Astrocyte of the hippocampus (primary cell): ENCODE results near the gene PPP3CA.

Experiments used
- DNase-seq: peaks from one replicate; pipeline ENCODE4 v3.0.0; 2011; ENCODE audit warnings: low read depth, low spot score

The PPP3CA gene

DNA sequence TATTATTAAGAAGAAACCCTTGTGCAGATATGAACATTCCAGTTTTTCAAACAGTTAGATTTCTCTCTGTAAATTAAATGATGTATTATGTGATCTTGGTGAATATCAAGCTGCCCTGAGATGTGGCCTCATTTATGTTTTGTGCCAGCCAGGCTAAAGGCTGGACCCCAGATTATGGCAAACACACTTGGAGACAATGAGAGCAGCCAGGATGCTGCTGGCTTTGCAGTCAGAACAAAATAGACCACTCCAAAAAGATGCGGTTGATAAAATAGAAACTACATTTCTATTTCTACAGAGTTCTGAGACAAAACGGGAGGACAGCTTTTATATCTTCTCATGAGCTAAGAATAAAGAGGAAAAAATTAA is 296.5 kb downstream of the PPP3CA start:
- DNase-seq, result no peak

- DNase-seq, result no peak
These were observed 297.1 kb downstream of the PPP3CA start for GRCh38 chr4:101050088-101050836.

DNA sequence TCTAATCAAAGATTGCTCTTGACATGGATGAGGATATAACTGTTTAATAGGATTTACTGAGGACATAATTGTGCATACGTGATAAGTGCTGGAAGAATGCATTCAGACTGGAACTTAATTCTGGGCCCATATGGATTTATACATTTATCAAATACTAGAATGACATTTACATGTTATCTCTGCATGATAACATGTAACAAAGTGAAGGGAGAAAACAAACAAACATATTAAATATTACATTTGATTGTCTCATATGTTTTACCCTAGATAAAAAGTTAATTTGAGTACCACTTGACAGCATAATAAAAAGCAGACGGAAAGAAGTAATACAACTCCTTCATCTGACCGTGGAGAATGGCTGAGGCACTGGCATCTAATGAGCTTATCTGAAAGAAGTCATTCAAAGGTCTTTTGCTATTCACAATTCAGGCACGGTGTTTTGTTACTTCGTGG is 297.8 kb downstream of the PPP3CA start:
- DNase-seq, result no peak

- no peak for DNase-seq
These were observed 302.6 kb downstream of the PPP3CA start for GRCh38 chr4:101044766-101045165.

GRCh38 chr4:101042847-101043246 is 304.5 kb downstream of the PPP3CA start:
- DNase-seq, result no peak

DNA sequence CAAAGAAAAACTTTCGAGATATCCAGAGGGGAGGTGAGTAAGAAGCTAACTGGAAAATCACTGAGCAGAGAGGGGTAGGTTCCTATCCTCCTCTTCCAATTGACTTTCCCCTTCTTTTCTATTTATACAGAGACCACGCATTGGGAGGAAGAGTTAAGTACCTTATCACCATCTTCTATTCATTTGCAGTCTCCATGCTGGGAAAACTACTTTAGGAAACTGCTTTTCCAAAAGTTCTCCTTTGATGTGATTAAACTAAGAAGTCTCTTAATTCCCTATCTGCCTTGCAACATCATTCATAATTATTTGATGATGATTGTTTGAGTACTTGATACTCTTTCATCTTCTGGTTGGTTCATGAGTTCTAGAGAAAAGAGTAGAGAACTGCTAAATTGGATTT is 306.6 kb downstream of the PPP3CA start:
- DNase-seq, result no peak

DNA sequence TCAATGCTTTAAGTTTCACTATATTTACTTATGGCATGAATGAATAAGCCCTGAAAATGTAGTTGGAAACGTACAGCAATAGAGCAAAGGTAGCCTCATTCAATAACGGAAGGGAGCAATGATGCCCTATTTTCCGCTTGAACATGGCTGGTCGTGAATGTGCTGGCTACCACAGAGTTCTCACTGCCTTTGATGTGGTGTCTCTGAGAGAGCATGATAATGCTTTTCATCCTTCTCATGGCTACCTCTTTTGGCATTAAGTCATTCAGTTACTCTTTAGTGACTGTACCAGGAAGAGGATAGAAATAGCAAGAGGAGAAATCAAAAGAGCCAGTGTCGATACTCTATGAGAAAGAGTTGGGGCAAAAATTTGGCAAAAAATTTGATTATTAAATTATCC is 308.0 kb downstream of the PPP3CA start:
- DNase-seq, result no peak

DNA sequence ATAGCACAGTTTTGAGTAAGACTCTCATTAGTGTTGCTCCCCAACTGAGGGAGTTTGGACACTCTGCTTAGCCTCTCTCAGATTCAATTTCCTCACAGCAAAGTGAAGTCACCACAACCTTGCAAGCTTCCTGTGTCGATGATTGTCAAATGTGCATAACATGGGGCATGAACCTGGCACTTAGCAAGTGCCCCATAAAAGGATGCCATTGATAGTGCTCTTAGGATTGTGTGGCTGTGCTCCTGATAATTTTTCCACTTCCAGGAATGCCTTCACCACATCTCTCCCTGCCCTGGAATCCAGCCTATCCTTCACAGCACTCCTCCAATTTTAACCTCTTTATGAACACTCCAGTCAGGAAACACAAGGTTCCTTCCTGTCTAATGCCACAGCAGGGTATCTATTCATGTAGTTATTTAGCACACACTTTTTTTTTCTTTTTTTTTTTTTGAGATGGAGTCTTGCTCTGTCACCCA is 309.4 kb downstream of the PPP3CA start:
- DNase-seq, result peak; percentile 28

DNA sequence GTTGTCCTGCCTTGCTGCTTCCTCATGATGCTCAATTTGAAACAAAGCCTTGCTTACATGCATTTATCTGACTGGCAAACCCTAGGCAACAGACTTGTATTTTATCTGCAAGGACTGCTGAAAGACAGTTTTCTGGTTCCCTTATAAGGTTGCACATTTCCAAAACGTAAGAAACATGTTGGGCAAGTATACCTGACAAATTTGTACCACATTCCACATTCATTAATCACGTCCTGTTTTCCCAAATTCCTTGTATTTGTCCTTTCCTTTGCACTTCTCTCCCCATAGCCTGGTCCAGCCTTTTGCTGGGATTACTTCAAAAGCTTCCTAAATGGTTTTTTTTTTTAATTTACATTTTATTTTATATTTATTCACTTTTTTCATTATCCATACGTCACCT is 310.1 kb downstream of the PPP3CA start:
- DNase-seq, result peak; percentile 13

GRCh38 chr4:101035487-101035886 is 311.8 kb downstream of the PPP3CA start:
- no peak for DNase-seq

GRCh38 chr4:101033986-101034385 is 313.3 kb downstream of the PPP3CA start:
- no peak for DNase-seq

- no peak for DNase-seq
These were observed 314.8 kb downstream of the PPP3CA start for GRCh38 chr4:101032541-101032940.

DNA sequence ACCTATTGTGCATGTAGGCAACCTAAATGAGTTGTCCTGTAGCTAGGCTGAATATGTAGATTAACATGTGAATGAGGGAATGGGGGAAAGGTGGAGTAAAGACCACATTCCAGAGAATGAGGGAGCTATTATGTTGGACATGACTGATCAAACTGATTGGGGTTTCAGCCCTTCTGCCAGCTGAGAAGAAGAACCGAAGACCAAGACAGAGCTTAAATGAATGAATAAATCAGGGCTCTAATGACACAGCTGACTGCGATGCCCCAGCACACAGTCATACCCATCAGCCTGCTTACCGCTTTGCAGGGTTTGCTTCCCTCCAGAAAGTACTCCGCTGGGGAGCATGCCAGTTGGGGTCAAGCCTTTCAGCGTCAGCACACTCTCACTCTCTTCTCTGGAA is 315.4 kb downstream of the PPP3CA start:
- DNase-seq, result no peak

GRCh38 chr4:101028886-101029285 is 318.4 kb downstream of the PPP3CA start:
- no peak for DNase-seq

- DNase-seq, result peak; percentile 65
These were observed 319.6 kb downstream of the PPP3CA start for GRCh38 chr4:101027721-101028120.

- DNase-seq, result no peak
These were observed 321.6 kb downstream of the PPP3CA start for GRCh38 chr4:101025755-101026154.

DNA sequence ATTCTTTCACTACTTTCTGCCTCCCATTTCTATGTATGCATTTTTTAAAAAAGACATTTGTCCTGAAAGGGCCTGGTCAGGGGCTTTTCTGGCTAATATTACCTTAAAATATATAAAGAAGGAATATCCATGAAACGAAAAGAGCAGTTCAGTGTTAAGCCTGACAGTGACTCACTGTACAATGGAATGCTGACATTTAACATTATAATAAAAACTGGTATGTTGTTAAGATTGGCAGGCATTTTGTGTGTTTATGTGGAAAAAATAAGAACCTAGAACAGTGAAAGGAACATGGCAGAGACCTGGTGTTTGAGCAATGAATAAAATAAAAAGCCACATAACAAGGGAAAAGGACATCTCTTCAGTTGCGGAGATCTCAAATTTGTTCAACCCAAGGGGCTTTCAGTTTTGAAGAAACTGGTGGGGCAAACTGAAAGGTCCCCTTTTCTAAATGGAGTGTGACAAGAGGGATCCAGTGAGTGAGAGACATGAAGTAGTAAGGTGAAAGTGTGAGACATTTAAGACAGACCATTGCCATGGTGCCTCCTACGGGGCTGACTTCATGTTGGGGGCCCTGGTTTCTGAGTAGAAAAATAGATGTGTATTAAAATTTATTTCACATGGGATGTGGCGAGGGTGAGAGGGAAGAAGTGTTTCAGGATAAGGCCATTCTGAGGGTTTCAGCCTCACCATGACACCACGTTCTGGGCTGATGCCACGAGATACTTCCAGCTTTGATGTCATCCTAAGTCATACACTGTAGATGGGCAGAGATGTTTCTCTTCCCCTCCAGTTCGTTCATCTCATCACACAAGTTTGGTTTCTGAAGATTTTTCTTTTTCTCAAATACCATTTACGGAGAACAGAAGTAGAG is 324.9 kb downstream of the PPP3CA start:
- peak; percentile 48 for DNase-seq

DNA sequence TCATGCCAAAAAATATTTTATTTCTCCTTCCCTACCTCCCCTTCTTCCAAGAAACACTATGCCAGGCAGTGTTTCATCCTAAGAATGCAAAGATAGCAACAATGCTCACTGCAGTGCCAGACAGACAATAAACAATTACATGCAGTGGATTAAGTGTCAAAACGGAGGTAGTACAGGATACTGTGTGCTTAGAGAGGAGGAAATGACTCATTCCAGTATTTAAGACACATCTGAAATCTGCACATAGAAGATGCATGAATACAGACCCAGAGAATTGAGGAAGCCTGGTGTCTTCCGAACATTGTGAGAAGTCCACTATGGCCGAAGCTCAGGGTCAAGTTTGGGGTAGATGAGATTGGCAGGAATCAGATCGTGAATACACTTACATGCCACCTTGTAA is 326.4 kb downstream of the PPP3CA start:
- peak; percentile 27 for DNase-seq

GRCh38 chr4:101019941-101020401 is 327.4 kb downstream of the PPP3CA start:
- no peak for DNase-seq

DNA sequence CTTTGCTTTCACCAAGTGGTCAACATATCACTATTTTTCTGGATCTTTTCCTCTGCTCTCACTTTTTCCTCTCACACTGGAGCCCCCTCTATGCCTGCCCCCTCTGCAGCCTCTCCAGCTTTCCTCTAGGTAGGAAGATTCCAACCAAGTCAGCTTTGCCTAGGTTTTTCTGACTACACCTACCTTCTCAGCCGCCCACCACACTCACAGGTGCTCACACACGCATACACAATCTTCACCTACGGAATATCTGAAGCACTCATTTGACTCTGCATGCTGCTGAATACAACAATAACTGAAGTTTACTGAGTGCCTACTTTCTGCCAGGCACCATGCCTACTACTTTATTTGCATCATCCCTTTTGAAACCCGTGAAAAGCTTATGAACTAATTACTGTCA is 328.0 kb downstream of the PPP3CA start:
- no peak for DNase-seq

- DNase-seq, result no peak
These were observed 328.5 kb downstream of the PPP3CA start for GRCh38 chr4:101018836-101019235.

- no peak for DNase-seq
These were observed 332.9 kb downstream of the PPP3CA start for GRCh38 chr4:101014417-101014816.

DNA sequence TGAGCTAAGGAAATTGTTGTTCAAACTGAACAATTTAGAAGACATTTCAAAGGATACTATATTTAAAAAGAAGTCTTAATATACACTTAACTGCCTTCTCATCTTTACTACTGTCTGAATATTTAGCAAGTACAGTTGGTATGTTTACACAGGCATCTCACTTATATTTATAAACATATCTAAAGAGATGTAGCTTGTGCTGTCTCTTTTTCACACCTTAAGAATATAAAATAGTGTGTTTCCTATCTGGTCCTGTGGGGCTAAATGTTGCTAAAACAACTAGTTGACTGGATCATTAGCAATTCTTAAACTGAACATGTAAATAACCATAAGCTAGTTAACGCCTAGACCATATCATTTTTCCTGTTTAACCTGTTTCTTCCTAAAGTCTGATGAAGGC is 336.3 kb downstream of the PPP3CA start:
- no peak for DNase-seq
